ENCODE data around the gene VSIR. TPM values are rescaled to one million over a fixed set of nuclear protein-coding genes. Genes with fewer than 3 reads are reported as not detected.

Gene VSIR
- total RNA-seq, 1 donor from 2014 or later, result 2.9 TPM

DNA sequence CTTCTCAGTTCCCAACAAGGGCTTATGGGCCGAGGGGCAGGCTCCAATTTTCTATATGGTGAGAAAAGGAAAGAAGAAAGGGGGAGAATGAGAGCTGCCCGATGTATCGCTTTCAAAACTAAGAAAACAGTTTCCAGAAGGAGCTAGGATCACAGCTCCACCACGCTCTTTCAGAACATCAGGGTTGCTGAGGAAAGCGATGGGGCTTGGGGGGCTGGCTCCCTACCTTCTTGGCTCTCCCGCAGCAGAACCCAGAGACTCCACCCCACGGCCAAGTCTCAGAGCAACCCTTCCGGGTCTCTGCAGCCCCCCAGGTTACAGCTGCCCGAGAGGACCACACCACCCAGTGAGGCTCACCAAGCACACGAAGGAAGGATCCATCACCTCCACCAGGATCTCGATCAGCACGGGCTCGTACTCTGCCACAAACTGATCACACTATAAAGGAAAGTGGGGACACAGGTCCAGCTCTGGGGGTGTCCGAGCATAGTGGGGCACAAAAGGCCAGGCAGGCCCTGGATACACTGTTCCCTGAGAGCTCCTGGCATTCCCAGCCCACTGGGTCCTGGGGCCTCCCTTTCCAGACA, 45.4 kb upstream of the VSIR start:
- FAIRE-seq (no peak), DNase-seq (ENCODE audit: low read depth) (no peak)
- Histone ChIP-seq H3K9ac (ENCODE audit: low read length) (no peak overlapping the region), H2AFZ (ENCODE audit: low read depth, low read length) (no peak overlapping the region), H4K20me1 (ENCODE audit: insufficient read depth, low read length) (peaks cover 97% of the 10 kb centered on the region), H3K4me1 (ENCODE audit: insufficient read depth, low read length) (peaks cover 9% of the 10 kb centered on the region), H3K4me3 (ENCODE audit: insufficient read depth, low read depth, low read length) (no peak overlapping the region), H3K4me2 (ENCODE audit: low read length) (no peak overlapping the region), H3K27me3 (ENCODE audit: insufficient read depth, low read length) (no peaks in the 10 kb centered on the region), H3K27ac (ENCODE audit: low read depth, low read length) (no peak overlapping the region), H3K36me3 (ENCODE audit: insufficient read depth, low read length) (peaks cover 43% of the 10 kb centered on the region), H3K9me3 (ENCODE audit: insufficient read depth, low read depth, low read length) (no peaks in the 10 kb centered on the region), H3K79me2 (ENCODE audit: insufficient read depth, low read length) (no peaks in the 10 kb centered on the region)
- Mint-ChIP-seq H3K27me3 (ENCODE audit: low read depth, unreplicated experiment) (no peaks in the 10 kb centered on the region), H3K4me3 (ENCODE audit: unreplicated experiment) (no peak overlapping the region), H3K4me1 (ENCODE audit: low read depth, unreplicated experiment) (peaks cover 17% of the 10 kb centered on the region), H3K27ac (ENCODE audit: unreplicated experiment) (peak overlapping the region; percentile 26), H3K9me3 (ENCODE audit: unreplicated experiment) (no peaks in the 10 kb centered on the region), H3K36me3 (ENCODE audit: low read depth, unreplicated experiment) (peaks cover 40% of the 10 kb centered on the region)
- TF ChIP-seq EZH2 (IDR thresholded peaks at IDR 0.05; ENCODE audit: insufficient read depth, low read length) (no peak), CTCF (IDR thresholded peaks at IDR 0.05; ENCODE audit: insufficient read depth, low read depth, low read length) (no peak)

DNA sequence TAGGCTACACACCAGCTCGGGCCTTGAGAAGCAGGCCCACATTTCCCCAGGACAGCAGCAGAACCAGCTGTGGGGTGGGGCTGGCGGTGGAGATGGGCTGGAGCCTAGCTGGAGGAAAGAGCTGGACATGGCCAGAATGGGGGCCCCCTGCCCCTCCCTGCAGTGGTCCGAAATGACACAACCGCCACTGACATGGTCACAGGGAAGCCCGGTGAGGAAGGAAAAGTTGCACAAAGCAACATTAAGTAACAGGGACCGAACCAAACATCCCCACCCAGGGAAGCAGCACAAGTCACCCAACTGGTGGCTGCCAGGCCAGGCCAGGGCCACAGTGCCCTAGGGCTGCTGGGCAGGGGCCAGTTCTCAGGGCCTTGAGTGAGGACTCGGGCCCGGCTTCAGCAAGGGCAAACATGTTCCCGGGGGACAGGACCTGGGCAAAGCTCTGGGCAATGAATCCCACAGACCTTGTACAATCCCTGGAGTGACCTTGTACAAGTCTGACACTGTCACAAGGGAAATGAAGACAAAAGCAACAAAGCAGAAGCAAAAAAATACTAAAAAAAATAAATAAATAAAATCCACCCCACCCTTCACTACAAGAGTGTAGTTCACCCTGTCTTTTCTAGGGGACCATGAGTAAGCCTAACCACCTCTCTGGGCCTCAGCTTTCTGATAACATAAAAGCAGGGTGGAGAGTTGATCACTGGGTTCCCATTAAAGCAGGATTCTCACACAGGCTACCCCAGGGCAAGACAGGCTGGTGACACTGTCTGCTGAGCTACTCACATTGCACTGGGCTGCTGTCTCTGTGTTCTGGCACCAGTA, 44.7 kb upstream of the VSIR start:
- Histone ChIP-seq H3K4me1 (ENCODE audit: insufficient read depth, low read length) (peaks cover 9% of the 10 kb centered on the region), H3K27me3 (ENCODE audit: insufficient read depth, low read length) (no peaks in the 10 kb centered on the region), H3K27ac (ENCODE audit: low read depth, low read length) (no peak overlapping the region), H3K4me2 (ENCODE audit: low read length) (no peak overlapping the region), H3K79me2 (ENCODE audit: insufficient read depth, low read length) (no peaks in the 10 kb centered on the region), H2AFZ (ENCODE audit: low read depth, low read length) (no peak overlapping the region), H3K9me3 (ENCODE audit: insufficient read depth, low read depth, low read length) (no peaks in the 10 kb centered on the region), H4K20me1 (ENCODE audit: insufficient read depth, low read length) (peaks cover 96% of the 10 kb centered on the region), H3K9ac (ENCODE audit: low read length) (no peak overlapping the region), H3K4me3 (ENCODE audit: insufficient read depth, low read depth, low read length) (no peak overlapping the region), H3K36me3 (ENCODE audit: insufficient read depth, low read length) (peaks cover 36% of the 10 kb centered on the region)
- Mint-ChIP-seq H3K4me3 (ENCODE audit: unreplicated experiment) (no peak overlapping the region), H3K27me3 (ENCODE audit: low read depth, unreplicated experiment) (no peaks in the 10 kb centered on the region), H3K36me3 (ENCODE audit: low read depth, unreplicated experiment) (peaks cover 41% of the 10 kb centered on the region), H3K4me1 (ENCODE audit: low read depth, unreplicated experiment) (peaks cover 17% of the 10 kb centered on the region), H3K27ac (ENCODE audit: unreplicated experiment) (no peak overlapping the region), H3K9me3 (ENCODE audit: unreplicated experiment) (no peaks in the 10 kb centered on the region)
- DNase-seq (ENCODE audit: low read depth) (no peak), FAIRE-seq (no peak)
- TF ChIP-seq CTCF (IDR thresholded peaks at IDR 0.05; ENCODE audit: insufficient read depth, low read depth, low read length) (no peak), EZH2 (IDR thresholded peaks at IDR 0.05; ENCODE audit: insufficient read depth, low read length) (no peak)

All from astrocyte (in vitro differentiated cells and primary cell).